ENCODE results near the gene OR2F1.

GRCh38 chr7:143909863-143910262, 44.8 kb upstream of the OR2F1 start:
- TF ChIP-seq CTCF (IDR thresholded peaks at IDR 0.05) (no peak), POLR2AphosphoS5 (IDR thresholded peaks at IDR 0.05) (no peak)

Data from prostate gland (tissue), 2 donors.